Spinal cord (tissue), 10 donors: Measurements from ENCODE around the gene CST9. TPM values are rescaled to one million over a fixed set of nuclear protein-coding genes. Genes with fewer than 3 reads are reported as not detected.

Experiments used
- DNase-seq, 6 donors: peaks; one replicate each; pipeline versions ENCODE4 v3.0.0 to v3.0.0-alpha.2; 2013 to 2015; ENCODE audit warnings: low spot score in 6 of 6, low read depth in 4 of 6
- H3K27ac ChIP-seq: one replicate; pipeline ENCODE4 v1.5.1; 2013; ENCODE audit warnings: low read depth, low read length, control low read depth
- H3K27me3 ChIP-seq: one replicate; pipeline ENCODE4 v1.6.1; 2013; ENCODE audit warnings: low read length; ENCODE audit not compliant: control insufficient read depth, insufficient read depth
- H3K36me3 ChIP-seq: one replicate; pipeline ENCODE4 v1.6.1; 2013; ENCODE audit warnings: low read length; ENCODE audit not compliant: control insufficient read depth, insufficient read depth
- H3K4me1 ChIP-seq: one replicate; pipeline ENCODE4 v1.6.1; 2013; ENCODE audit warnings: low read length; ENCODE audit not compliant: control insufficient read depth, insufficient read depth
- H3K4me3 ChIP-seq: one replicate; pipeline ENCODE4 v1.5.1; 2013; ENCODE audit warnings: low read depth, low read length, control low read depth
- H3K9me3 ChIP-seq: one replicate; pipeline ENCODE4 v1.6.1; 2013; ENCODE audit warnings: low read length; ENCODE audit not compliant: control insufficient read depth, insufficient read depth
- WGBS: methylation state at CpG from one replicate; pipeline ENCODE4 v1.1.5; 2013; ENCODE audit warnings: missing lambda C conversion rate; ENCODE audit not compliant: insufficient coverage; 5-methylcytosine and 5-hydroxymethylcytosine counted together
- polyA plus RNA-seq, 2 donors: library from polyadenylated mRNA; unstranded; fragments of 120-200 nt; gene quantifications; one replicate each; pipeline ENCODE4 v1.2.1, GENCODE V29; 2013; ENCODE audit not compliant: insufficient read length in 2 of 2
- total RNA-seq, 2 donors: library from RNA; depleted of rRNA in 1 of 2; stranded (reverse); fragments of 120-200 nt in 1 of 2; fragments of >200 nt in 1 of 2; gene quantifications; one replicate each; pipeline versions ENCODE4 v1.2.3 to v1.2.4, GENCODE V29; 2013 to 2014
- donor health status: healthy.

Gene CST9
- total and polyA plus RNA-seq, 4 donors, result not detected

GRCh38 chr20:23565503-23566045 is 40.1 kb downstream of the CST9 start:
- Histone ChIP-seq H3K9me3 (peaks cover 7% of the 10 kb centered on the region), H3K4me3 (no peak overlapping the region), H3K36me3 (no peaks in the 10 kb centered on the region), H3K4me1 (no peaks in the 10 kb centered on the region), H3K27ac (no peak overlapping the region), H3K27me3 (no peaks in the 10 kb centered on the region)
- no peak for DNase-seq
- 100% methylated on average over 1 of the region's 2 CpGs for WGBS

- Histone ChIP-seq H3K4me3 (no peak overlapping the region), H3K27ac (no peak overlapping the region), H3K4me1 (no peaks in the 10 kb centered on the region), H3K27me3 (no peaks in the 10 kb centered on the region), H3K36me3 (no peaks in the 10 kb centered on the region), H3K9me3 (peaks cover 7% of the 10 kb centered on the region)
- 68% methylated on average over 3 of the region's 3 CpGs for WGBS
- no peak for DNase-seq
Observed at GRCh38 chr20:23564927-23565326, 40.8 kb downstream of the CST9 start.

GRCh38 chr20:23562721-23563342 is 42.9 kb downstream of the CST9 start:
- DNase-seq, result no peak
- 94% methylated on average over 1 of the region's 1 CpG for WGBS
- no peak overlapping the region for H3K27ac ChIP-seq
- H3K4me3 ChIP-seq, result no peak overlapping the region
- H3K9me3 ChIP-seq, result peaks cover 7% of the 10 kb centered on the region
- H3K4me1 ChIP-seq, result no peaks in the 10 kb centered on the region
- H3K27me3 ChIP-seq, result no peaks in the 10 kb centered on the region
- no peaks in the 10 kb centered on the region for H3K36me3 ChIP-seq

GRCh38 chr20:23554401-23554800 is 51.3 kb downstream of the CST9 start:
- DNase-seq, result no peak
- Histone ChIP-seq H3K9me3 (no peaks in the 10 kb centered on the region), H3K27me3 (no peaks in the 10 kb centered on the region), H3K27ac (no peak overlapping the region), H3K4me1 (no peaks in the 10 kb centered on the region), H3K36me3 (no peaks in the 10 kb centered on the region), H3K4me3 (no peak overlapping the region)
- WGBS, result no CpG with 5 or more reads among the region's 1 CpG

Other genes starting within 250 kb of the CST9 start
- gene GZF1, start 243.7 kb downstream of the CST9 start, total RNA-seq, result 10 to 100 TPM; 22.6 to 23.7 TPM
- gene GZF1, start 243.7 kb downstream of the CST9 start, polyA plus RNA-seq, result 10 to 100 TPM; 21.1 to 22.7 TPM
- 100 to 1,000 TPM in 1 of 2 donors, 10 to 100 TPM in 1; 37.0 to 207 TPM for gene NAPB, start 184.4 kb downstream of the CST9 start, total RNA-seq
- gene NAPB, start 184.4 kb downstream of the CST9 start, polyA plus RNA-seq, result 100 to 1,000 TPM; 114 to 137 TPM
- not detected for gene CSTL1, start 166.2 kb downstream of the CST9 start, total RNA-seq
- not detected for gene CSTL1, start 166.2 kb downstream of the CST9 start, polyA plus RNA-seq
- gene CST11, start 153.0 kb downstream of the CST9 start, total RNA-seq, result not detected
- not detected for gene CST11, start 153.0 kb downstream of the CST9 start, polyA plus RNA-seq
- not detected for gene CST8, start 114.8 kb downstream of the CST9 start, total RNA-seq
- not detected for gene CST8, start 114.8 kb downstream of the CST9 start, polyA plus RNA-seq
- not detected for gene CST9L, start 37.4 kb downstream of the CST9 start, total RNA-seq
- gene CST9L, start 37.4 kb downstream of the CST9 start, polyA plus RNA-seq, result not detected
- 100 to 1,000 TPM; 465 to 571 TPM for gene CST3, start 32.0 kb upstream of the CST9 start, total RNA-seq
- 1,000 to 10,000 TPM; 2,050 to 2,096 TPM for gene CST3, start 32.0 kb upstream of the CST9 start, polyA plus RNA-seq
- not detected for gene CST4, start 83.1 kb upstream of the CST9 start, total RNA-seq
- not detected for gene CST4, start 83.1 kb upstream of the CST9 start, polyA plus RNA-seq
- gene CST1, start 145.0 kb upstream of the CST9 start, total RNA-seq, result 1 to 10 TPM in 1 of 2 donors, not detected in 1; 2.1 TPM
- not detected for gene CST1, start 145.0 kb upstream of the CST9 start, polyA plus RNA-seq
- not detected for gene CST2, start 220.8 kb upstream of the CST9 start, total RNA-seq
- not detected for gene CST2, start 220.8 kb upstream of the CST9 start, polyA plus RNA-seq